Stimulated activated CD8-positive, alpha-beta memory T cell treated with anti-CD3 and anti-CD28 coated beads, Interleukin-12 subunit alpha, Interleukin-12 subunit beta, amount 100 ng/mL, for 24 hours (primary cell): ENCODE results near the gene RFT1.
"Not testable (repeated sequence)": the region's sequence is repeated elsewhere in the genome, so short reads cannot be mapped to it uniquely, and the experiment has no call there.

ENCODE experiments used
- DNase-seq: peaks from one replicate; pipeline ENCODE4 v3.0.0-alpha.2; 2020; ENCODE audit errors: extremely low read depth

RFT1 gene

DNA sequence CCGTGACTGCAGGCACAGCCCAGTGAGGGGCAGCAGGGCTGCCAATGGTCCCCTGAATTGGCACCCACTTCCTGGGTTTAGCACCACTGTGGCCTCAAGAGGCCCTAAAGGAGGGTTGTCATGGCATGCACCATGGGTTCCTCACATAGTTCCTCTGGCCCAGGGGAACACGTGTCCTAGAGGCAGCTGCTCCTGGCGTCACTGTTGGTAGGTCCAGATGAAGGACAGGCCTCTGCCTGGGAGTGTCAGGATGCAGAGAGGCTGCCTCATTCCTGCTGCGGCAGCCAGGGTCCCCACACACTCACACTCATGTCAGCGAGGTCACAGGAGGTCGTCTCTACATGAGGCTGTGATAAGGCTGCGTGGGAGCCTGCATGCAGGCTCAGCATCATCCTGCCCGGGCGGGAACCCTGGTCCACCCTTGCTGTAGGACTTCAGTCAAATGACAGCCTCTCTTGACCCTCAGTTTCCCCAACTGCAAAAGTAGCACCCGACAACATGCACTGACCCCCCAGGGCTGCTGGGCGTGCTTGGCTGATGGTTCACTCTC lies 58.3 kb downstream of the RFT1 start:
- no peak for DNase-seq

DNA sequence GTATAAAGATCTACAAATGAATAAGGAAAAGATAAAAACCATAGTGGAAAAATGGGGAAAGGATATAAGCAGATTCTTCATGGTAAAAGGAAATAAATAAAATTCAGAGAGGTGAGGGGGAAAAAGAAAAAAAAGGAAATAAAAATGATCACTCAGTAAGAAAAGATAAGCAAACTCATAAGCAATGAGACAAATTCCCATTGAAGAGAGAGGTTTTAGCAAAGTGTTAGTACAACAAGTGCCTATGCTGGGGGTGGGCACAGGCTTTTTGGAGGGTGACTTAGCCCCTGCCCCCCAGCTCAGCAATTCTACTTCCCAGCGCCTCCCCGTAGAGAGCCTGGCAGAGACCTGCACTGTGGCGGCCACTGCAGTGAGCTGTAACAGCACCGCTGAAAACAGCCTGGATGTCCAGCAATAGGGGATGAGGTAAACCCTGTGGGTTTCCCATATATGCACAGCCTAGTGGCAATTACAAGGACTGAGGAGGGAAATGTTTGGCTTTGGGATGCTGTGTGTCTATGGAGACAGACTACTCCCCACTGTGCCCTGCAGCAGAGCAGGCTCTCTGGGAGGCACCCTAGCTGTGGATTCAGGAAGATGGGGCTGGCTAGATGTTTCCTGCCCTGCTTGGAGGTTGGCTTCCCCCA lies 60.7 kb downstream of the RFT1 start:
- DNase-seq, result no peak

DNA sequence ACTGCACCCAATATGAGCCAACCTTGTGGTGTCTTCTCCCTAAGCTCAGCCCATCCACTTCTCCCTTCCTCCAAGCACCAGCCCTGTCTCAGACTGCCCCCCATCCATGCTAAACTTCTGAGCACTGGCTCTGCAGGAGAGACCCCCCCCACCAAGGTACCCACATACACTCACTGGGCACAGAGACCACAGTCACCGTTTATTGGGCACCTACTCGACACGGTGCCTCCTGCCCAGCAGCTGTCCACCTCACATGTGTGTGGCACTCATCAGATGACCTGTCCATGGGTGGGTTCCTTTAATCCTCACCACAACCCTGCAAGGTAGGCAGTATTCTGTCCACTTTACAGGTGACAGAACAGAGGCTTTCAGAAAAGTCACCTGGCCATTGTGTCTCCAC lies 62.1 kb downstream of the RFT1 start:
- DNase-seq, result no peak

DNA sequence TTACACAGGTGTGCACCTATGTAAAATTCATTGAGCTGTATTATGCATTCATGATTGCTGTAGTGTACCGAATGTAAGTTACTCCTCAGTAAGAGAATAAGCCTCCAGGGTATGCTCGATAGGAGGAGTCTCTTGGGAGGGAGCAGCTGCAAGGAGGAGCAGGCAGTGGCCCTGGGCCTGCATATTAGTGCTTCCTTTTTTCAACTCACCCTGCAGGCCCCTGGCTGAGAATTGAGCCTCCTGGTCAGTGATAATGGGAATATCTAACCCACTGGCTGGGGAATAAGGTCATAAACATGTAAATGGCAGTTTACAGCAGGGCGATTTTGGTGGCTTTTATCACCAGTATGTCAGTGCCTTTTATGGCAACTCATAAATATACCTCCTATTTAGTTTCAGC lies 62.7 kb downstream of the RFT1 start:
- no peak for DNase-seq

DNA sequence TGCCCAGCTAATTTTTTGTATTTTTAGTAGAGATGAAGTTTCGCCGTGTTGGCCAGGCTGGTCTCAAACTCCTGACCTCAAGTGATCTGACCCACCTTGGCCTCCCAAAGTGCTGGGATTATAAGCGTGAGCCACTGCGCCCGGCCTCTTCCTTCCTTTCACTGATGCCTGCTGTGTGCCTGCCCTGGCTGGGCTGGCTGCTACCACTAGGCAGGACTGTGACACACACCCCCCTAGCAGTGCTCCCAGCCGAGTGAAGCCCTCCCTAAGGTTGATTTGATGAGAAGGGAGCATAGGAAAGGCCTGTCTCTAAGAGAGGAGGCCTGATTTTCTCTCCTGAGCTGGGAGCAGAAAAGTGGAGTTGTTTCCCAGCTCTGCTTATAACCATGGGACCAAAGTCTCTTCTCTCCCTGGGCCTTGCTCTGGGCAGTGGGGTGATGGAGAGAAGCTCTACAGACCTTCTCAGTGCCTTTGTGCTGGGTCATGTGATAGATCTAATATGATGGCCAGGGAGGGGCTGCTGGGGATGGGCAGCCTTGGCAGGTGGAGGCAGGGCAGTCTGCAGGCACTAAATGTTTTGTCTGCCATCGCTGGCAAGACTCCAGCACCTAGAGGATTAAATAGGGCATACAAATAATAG lies 64.3 kb downstream of the RFT1 start:
- DNase-seq, result no peak

DNA sequence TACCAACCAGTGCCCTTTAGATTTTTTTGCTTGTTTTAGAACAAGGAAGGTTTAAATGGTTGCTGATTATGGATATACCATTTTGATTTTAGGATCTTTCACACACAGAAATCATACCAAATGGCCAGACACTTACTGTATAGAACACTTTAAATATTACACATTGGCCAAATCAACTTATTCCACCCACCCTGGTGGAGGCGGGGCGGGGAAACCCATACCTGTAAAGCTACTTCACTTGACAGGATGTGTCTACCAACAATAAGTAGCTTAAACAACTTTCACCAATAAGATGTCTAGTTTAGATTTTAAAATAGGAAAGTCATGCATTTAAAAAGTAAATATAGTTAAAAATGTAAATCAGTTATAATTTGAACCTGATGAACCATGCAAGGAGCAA lies 67.3 kb downstream of the RFT1 start:
- DNase-seq, result no peak

DNA sequence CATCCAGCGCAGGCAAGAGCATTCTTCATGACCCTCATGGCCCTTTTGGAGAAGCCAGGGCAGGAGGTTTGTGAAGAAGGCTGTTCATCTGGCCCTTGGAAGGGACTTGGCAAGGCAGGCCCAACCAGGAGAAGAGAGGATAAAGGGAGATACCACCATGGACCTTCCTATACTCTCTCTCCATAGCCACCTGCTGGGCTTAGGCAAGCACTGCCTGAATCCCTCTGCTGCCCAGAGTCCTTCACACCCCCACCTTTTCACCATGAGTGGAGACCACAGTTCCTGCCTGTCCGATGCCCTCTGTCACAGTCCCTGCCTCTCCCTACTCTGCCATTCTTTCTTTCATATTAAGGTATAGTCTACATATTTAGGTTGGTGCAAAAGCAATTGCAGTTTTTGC lies 73.8 kb downstream of the RFT1 start:
- DNase-seq, result no peak

DNA sequence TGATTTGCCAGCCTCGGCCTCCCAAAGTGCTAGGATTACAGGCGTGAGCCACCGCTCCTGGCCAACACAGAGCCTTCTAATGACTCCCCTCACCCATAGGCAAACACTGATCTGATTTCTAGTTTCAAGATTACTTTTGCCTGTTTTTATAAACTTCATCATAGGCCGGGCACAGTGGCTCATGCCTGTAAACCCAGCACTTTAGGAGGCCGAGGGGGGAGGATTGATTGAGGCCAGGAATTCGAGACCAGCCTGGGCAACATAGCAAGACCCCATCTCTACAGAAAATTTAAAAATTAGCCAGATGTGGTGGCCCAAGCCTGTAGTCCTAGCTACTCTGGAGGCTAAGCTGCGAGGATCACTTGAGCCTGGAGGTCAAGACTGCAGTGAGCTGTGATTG lies 76.0 kb downstream of the RFT1 start:
- DNase-seq, result not testable (repeated sequence)

DNA sequence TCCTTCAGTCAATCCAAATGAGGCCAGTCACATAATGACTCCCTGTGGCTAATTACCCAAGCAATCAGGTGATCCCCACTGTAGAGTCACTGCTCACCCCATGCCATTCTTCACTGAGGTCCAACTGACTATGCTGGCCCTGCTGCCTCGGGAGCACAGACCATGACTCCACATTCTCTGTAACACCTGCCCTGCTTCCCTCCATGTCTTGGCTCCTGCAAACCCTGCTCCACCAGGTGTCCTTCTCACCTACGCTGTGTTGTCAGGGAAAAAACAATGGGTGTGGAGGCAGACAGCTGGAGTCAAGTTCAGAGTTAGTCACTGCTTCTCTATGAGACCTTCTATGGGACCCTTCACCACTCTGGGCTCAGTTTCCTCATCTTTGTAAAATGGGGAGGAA lies 78.3 kb downstream of the RFT1 start:
- no peak for DNase-seq

DNA sequence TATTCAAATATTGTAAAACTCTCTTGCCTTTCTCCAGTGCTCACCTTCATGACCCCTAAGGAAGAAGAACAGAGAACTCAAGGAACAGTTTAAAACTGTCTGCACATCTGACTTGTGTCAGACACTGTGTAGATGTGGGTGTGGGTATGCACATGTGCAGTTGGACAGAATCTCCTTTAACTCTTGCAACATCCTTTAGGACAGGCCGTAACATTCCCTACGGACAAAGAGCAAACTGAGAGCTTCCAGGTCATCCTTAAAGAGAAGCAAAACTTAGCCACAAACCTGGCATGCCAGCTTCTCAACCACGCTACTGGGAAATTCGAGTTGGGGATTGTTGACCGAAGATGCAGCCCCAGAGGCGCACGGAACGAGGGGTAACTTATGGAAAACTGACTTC lies 80.2 kb downstream of the RFT1 start:
- DNase-seq, result no peak

DNA sequence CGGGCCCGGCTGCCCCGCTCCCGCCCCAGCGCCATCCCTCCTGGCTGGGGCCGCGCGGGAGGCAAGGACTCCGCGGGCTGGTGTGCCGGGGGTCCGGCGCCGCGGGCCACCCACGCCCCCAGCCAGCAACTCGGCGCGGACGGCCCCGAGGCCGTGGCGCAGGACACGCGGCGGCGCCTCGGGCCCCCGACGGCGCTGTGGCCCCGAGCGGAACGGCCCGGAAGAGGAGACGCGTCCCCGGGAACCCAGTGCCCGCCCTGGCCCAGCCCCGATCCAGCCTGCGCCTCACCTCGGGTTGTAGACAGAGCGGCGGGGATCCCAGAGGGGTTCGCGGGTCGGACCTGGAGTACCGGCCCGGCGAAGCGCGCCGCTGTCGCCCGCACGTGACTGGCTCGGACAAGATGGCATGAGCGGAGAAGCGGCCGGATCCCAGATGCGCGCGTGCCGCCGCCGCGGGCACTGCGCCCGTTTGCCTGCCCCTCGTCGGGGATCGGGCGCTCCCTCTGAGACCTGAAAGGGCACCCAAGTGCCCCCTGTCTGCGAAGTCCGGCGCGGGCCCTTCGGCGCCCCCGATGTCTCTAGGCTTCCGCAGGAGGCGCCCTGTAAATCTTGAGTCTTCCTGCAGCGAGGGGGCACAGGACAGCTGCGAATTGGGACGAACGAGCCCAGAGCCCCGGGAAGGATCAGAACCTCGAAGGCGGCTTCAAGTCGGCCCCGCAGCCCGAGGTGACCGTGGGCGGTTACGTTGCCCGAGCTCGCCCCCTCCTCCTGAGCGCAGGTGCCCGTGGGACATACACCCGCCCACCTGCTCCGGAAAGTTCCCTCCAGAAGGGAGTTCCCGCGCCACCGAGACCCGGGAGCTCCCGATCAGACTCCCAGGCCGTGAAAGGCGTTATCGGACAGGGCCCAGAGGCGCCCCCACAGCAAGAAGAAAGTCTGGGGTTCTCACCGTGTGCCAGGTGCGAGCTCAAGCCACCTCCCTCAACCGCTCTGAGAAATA lies 83.8 kb downstream of the RFT1 start:
- peak; percentile 32 for DNase-seq

DNA sequence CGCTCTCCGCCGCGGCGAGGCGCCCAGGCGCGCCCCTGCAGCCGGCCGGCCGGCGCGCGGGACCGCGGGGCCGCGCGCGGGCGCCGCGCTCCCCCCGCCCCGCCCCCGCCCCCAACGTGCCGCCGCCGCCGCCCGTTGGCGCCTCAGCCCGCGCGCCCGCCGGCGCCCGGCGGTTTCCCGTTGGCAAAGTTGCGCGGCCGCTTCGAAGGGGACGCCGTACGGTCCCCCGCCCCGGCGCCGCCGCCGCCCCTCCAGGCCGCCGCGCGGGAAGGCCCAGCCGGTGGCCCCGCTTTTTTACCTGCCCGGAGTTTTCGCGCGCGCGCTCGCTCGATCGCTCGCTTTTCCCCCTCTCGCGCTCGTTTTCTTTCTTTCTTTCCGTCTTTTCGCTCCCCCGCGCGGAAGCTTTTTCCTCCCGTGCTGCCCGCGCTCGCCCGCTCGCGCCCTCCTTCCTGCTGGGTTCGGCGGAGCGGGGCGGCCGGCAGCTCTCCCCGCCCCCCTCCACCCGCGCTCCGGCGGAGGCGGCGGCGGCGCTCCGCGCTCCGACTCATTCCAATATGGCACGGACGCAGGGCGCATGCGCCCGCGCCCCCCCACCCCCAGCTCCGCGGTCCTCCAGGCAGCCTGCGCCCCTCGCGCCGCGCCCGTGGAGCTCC lies 84.6 kb downstream of the RFT1 start, which contains the start of gene SFMBT1:
Gene SFMBT1, minus strand, starts transcription at position 556 of the 653 bp plus-strand sequence. CDS start 76,945 bp downstream, outside the sequence.
- peak; percentile 46 for DNase-seq

DNA sequence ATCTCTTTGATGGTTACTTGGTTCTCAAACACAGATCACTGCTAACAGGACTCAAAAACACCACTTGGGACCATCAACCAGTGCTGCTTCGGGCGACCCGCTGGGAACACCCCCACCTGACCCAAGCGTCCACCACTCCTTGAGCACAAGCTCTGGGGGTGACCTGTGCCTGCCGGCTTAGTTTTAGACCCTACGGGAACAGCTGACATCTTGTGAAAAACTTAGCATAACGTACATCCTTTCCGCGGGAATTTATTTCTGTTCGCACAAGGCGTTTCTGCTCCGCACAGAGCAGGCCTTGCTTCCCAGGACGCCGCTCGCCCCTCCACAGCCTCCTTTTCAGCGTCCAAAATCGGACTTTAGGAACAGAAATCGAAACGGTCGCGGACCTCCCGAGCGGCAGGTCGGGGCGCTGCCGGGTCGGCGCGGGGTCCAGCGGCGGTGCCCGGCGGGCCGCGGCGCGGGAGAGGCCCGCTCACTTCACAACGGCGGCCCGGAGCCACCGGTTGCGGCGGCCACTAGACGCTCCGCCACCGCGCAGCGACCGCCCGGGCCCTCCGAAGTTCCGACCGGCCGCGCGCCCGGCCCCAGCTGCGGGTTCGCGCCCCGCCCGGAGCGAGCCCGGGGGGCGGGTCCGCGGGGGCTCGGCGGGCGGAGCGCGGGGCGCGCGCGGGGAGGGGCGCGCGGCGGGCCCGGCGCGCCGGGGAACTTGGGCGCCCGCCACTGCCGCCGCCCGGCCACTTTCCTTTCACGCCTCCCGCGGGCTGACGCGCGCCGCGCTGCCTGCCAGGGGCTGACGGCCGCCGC lies 85.3 kb downstream of the RFT1 start:
- no peak for DNase-seq

DNA sequence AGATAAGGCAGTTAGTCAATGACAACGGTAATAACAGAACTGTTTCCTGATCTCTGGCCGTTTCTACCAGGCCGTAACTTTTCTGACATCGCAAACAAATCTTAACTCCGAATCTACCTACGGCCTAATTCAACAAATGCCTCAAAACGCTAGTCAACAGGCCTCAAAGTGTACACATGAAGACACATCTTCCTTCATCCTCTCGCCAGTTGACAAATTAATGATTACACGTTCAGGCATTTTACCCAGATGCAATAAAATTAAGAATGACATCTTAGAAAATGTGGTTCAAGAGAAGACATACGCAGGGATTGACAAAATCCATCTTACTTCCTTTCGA lies 85.9 kb downstream of the RFT1 start:
- no peak for DNase-seq

DNA sequence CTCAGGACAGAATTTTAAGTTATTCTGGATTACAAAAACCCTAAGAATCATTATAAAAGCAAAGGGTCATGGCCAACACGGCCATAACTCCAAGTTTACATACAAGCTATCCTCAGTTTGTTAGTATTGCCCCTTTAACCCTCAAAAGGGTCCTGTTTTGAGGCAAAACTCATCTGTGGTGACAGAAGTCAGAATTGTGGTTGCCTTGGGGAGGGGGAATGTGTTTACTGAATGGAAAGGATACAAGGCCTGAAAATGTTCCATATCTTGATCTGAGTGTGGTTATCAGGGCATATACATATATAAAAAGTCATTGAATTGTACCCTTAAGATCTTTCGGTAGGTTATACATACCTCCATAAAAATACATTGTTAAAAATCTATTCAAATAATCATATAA lies 86.5 kb downstream of the RFT1 start:
- DNase-seq, result no peak

DNA sequence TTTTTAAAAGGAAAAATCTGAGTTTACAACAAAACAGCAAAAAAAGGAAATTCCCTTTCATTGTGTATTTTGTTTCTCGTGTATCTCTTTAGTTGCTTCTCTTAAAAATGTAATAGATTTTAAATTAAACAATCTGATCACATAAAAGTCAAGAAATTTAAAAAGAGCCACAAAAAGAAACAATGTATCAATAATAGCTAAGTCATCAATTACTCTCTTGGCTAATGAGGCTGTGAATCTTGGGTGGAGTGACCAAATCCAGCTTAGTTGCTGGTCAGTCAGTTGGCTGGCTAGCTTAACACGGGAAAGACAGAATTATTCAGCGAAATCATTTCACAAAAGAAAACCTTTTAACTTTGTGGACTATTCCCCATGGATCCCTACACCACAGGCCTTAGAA lies 87.6 kb downstream of the RFT1 start:
- DNase-seq, result no peak

DNA sequence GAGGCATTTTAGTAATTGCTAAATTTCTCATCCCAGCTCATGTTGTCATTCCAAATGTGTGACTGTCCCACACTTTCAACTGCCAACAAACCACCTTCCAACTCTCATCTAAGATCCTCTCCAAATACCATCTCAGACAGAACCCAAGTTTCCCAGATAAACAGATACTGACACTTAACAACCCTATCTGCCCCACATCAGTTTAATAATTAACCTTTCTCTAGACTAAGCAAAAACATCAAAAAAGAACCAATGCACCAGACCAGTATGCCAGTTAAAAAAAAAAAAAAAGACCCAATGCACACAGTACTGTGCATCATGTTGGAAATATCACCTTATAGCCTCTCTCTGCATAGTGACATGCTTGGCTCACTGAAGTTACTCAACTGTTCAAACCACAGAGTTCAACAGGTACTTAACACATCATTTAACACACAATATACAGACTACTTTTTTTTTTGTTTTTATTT lies 89.8 kb downstream of the RFT1 start:
- DNase-seq, result no peak

DNA sequence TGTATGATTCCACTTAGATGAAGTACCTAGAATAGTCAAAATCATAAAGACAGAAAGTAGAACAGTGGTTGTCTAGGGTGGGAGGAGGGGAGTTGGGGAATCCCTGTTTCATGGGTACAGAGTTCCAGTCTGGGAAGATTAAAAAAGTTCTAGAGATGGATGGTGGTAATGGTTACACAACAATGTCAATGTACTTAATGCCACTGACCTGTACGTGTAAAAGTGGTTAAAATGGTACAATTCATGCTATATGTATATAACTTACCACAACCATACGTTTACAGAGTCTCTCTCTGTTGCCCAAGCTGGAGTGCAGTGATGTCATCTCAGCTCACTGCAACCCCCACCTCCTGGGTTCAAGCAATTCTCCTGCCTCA lies 90.9 kb downstream of the RFT1 start:
- DNase-seq, result no peak

DNA sequence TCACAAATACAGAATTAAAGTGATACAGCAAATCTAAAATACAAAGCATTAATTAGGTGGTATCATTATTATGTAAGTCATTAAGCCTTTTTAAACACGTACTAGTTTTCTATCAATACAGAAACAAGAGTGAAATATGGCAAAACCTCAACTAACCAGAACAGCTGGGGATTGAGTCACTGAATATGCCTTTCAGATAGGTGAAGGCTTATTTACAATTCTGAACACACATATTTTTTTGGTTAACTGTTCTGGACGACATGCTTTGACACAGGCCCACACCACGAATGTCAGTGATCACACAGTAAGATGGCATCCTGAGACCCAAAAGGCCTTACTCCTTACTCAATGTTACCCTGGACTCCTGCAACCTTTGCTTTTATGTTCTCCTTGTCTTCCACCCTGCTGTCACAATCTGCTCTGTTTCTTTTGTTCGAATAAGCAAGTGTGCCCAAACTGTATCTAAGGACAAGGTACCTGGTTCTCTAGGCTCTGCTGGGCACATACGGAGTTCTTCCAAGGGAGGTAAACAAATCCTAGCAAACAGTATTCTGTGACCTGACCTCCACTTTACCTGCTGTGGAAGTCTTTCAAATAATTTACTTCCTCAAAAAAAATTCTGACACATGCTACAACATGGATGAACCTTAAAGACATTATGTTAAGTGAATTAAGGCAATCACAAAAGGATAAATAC lies 91.4 kb downstream of the RFT1 start:
- DNase-seq, result no peak
